ENCODE results near the gene TCEANC.

Gene TCEANC

GRCh38 chrX:13661735-13662288, 8.9 kb downstream of the TCEANC start:
- no peak for DNase-seq (ENCODE audit: low read depth in 1 of 2, low spot score in 1 of 2)
- Histone ChIP-seq H3K27me3 (ENCODE audit: insufficient read depth, poor library complexity, severe bottlenecking) (no peaks in the 10 kb centered on the region), H3K4me3 (replicated peaks; ENCODE audit: insufficient read depth, low read length) (no peak overlapping the region), H3K27ac (replicated peaks) (no peak overlapping the region)
- no peak for TF ChIP-seq GABPA (IDR thresholded peaks at IDR 0.05; ENCODE audit: low read depth)
- no peak for TF ChIP-seq REST (IDR thresholded peaks at IDR 0.05; ENCODE audit: insufficient replicate concordance, low read depth)
- no peak for TF ChIP-seq POLR2AphosphoS5 (IDR thresholded peaks at IDR 0.05; ENCODE audit: low read depth)
- no peak for TF ChIP-seq CTCF (IDR thresholded peaks at IDR 0.05; ENCODE audit: insufficient read depth, low read length)
- no peak for TF ChIP-seq SPI1 (IDR thresholded peaks at IDR 0.05; ENCODE audit: borderline replicate concordance, low read depth)

GRCh38 chrX:13662355-13662791, 9.4 kb downstream of the TCEANC start:
- no peak overlapping the region for H3K27ac ChIP-seq (replicated peaks)
- no peaks in the 10 kb centered on the region for H3K27me3 ChIP-seq (ENCODE audit: insufficient read depth, poor library complexity, severe bottlenecking)
- H3K4me3 ChIP-seq (replicated peaks; ENCODE audit: insufficient read depth, low read length): no peak overlapping the region
- no peak for TF ChIP-seq CTCF (IDR thresholded peaks at IDR 0.05; ENCODE audit: insufficient read depth, low read length)
- no peak for TF ChIP-seq POLR2AphosphoS5 (IDR thresholded peaks at IDR 0.05; ENCODE audit: low read depth)
- TF ChIP-seq SPI1 (IDR thresholded peaks at IDR 0.05; ENCODE audit: borderline replicate concordance, low read depth): no peak
- no peak for TF ChIP-seq REST (IDR thresholded peaks at IDR 0.05; ENCODE audit: insufficient replicate concordance, low read depth)
- TF ChIP-seq GABPA (IDR thresholded peaks at IDR 0.05; ENCODE audit: low read depth): no peak
- no peak for DNase-seq (ENCODE audit: low read depth in 1 of 2, low spot score in 1 of 2)

GRCh38 chrX:13664020-13664419, 11.1 kb downstream of the TCEANC start:
- Histone ChIP-seq H3K4me3 (replicated peaks; ENCODE audit: insufficient read depth, low read length) (no peak overlapping the region), H3K27ac (replicated peaks) (no peak overlapping the region), H3K27me3 (ENCODE audit: insufficient read depth, poor library complexity, severe bottlenecking) (no peaks in the 10 kb centered on the region)
- no peak for DNase-seq (ENCODE audit: low read depth in 1 of 2, low spot score in 1 of 2)
- TF ChIP-seq SPI1 (IDR thresholded peaks at IDR 0.05; ENCODE audit: borderline replicate concordance, low read depth): no peak
- no peak for TF ChIP-seq GABPA (IDR thresholded peaks at IDR 0.05; ENCODE audit: low read depth)
- no peak for TF ChIP-seq REST (IDR thresholded peaks at IDR 0.05; ENCODE audit: insufficient replicate concordance, low read depth)
- no peak for TF ChIP-seq CTCF (IDR thresholded peaks at IDR 0.05; ENCODE audit: insufficient read depth, low read length)
- no peak for TF ChIP-seq POLR2AphosphoS5 (IDR thresholded peaks at IDR 0.05; ENCODE audit: low read depth)

All from HL-60 (cell line).